ENCODE data around the gene KBTBD13. TPM values are rescaled to one million over a fixed set of nuclear protein-coding genes. Genes with fewer than 3 reads are reported as not detected.

Gene KBTBD13
- total RNA-seq, 1 experiment from 2014 or later, result not detected

- Histone ChIP-seq H3K9me3 (ENCODE audit: low read length) (no peaks in the 10 kb centered on the region), H3K4me2 (ENCODE audit: low read length) (no peak overlapping the region), H3K9me2 (replicated peaks; ENCODE audit: low read length) (no peaks in the 10 kb centered on the region), H3K27me3 (ENCODE audit: low read length) (no peaks in the 10 kb centered on the region), H4K20me1 (ENCODE audit: low read length) (no peaks in the 10 kb centered on the region), H3K36me3 (ENCODE audit: low read depth, low read length) (no peaks in the 10 kb centered on the region), H3K27ac (ENCODE audit: low read length) (no peak overlapping the region), H3F3A (ENCODE audit: low read length, unreplicated experiment) (no peaks in the 10 kb centered on the region), H3K9ac (ENCODE audit: low read length) (no peak overlapping the region), H2AFZ (ENCODE audit: low read length) (no peak overlapping the region), H3K4me3 (ENCODE audit: low read length) (no peak overlapping the region), H3K4me1 (ENCODE audit: insufficient read depth, low read length) (peaks cover 7% of the 10 kb centered on the region; the same call in 1 of the 2 replicates), H3K79me2 (ENCODE audit: low read length) (no peaks in the 10 kb centered on the region)
- DNase-seq (no peak), ATAC-seq (no peak)
- intact Hi-C loops (cut with micrococcal nuclease), result loop anchor here (10.0 kb wide), 1 partner anchor 225 kb away; no protein-coding TSS in a partner anchor
- TF ChIP-seq EZH2phosphoT487 (IDR thresholded peaks at IDR 0.05; ENCODE audit: borderline replicate concordance, low read length) (no peak), CTCF (conservative IDR thresholded peaks at IDR 0.05; ENCODE audit: low read depth, low read length) (no peak), EZH2 (IDR thresholded peaks at IDR 0.05; ENCODE audit: low read length, unreplicated experiment) (no peak)
- ChIA-PET POLR2A (ENCODE audit: unreplicated experiment) (no interaction called here), CTCF (no interaction called here)
- no TSS peak for BruUV-seq (replicated peaks)
Observed at GRCh38 chr15:65050270-65050669, 26.3 kb upstream of the KBTBD13 start.

- Histone ChIP-seq H3K4me2 (ENCODE audit: low read length) (no peak overlapping the region), H3K79me2 (ENCODE audit: low read length) (no peaks in the 10 kb centered on the region), H3K4me1 (ENCODE audit: insufficient read depth, low read length) (peaks cover 12% of the 10 kb centered on the region; the same call in 1 of the 2 replicates), H3K9ac (ENCODE audit: low read length) (no peak overlapping the region), H3K27me3 (ENCODE audit: low read length) (no peaks in the 10 kb centered on the region), H3F3A (ENCODE audit: low read length, unreplicated experiment) (no peaks in the 10 kb centered on the region), H3K4me3 (ENCODE audit: low read length) (no peak overlapping the region), H3K9me2 (replicated peaks; ENCODE audit: low read length) (no peaks in the 10 kb centered on the region), H4K20me1 (ENCODE audit: low read length) (no peaks in the 10 kb centered on the region), H2AFZ (ENCODE audit: low read length) (no peak overlapping the region), H3K9me3 (ENCODE audit: low read length) (no peaks in the 10 kb centered on the region), H3K27ac (ENCODE audit: low read length) (no peak overlapping the region), H3K36me3 (ENCODE audit: low read depth, low read length) (no peaks in the 10 kb centered on the region)
- DNase-seq (no peak), ATAC-seq (no peak)
- no TSS peak for BruUV-seq (replicated peaks)
- ChIA-PET POLR2A (ENCODE audit: unreplicated experiment) (no interaction called here), CTCF (no interaction called here)
- no peak for TF ChIP-seq EZH2phosphoT487 (IDR thresholded peaks at IDR 0.05; ENCODE audit: borderline replicate concordance, low read length)
- no peak for TF ChIP-seq CTCF (conservative IDR thresholded peaks at IDR 0.05; ENCODE audit: low read depth, low read length)
- TF ChIP-seq EZH2 (IDR thresholded peaks at IDR 0.05; ENCODE audit: low read length, unreplicated experiment), result no peak
- intact Hi-C loops (cut with micrococcal nuclease), result loop anchor here (10.0 kb wide), 1 partner anchor 224 kb away; no protein-coding TSS in a partner anchor
Observed at GRCh38 chr15:65051266-65051665, 25.3 kb upstream of the KBTBD13 start.

- Histone ChIP-seq H3K27me3 (ENCODE audit: low read length) (no peaks in the 10 kb centered on the region), H3K9ac (ENCODE audit: low read length) (no peak overlapping the region), H3F3A (ENCODE audit: low read length, unreplicated experiment) (no peaks in the 10 kb centered on the region), H3K4me1 (ENCODE audit: insufficient read depth, low read length) (peaks cover 23% of the 10 kb centered on the region), H3K36me3 (ENCODE audit: low read depth, low read length) (no peaks in the 10 kb centered on the region), H3K9me2 (replicated peaks; ENCODE audit: low read length) (no peaks in the 10 kb centered on the region), H2AFZ (ENCODE audit: low read length) (no peak overlapping the region), H3K27ac (ENCODE audit: low read length) (no peak overlapping the region), H3K4me3 (ENCODE audit: low read length) (no peak overlapping the region), H4K20me1 (ENCODE audit: low read length) (no peaks in the 10 kb centered on the region), H3K9me3 (ENCODE audit: low read length) (no peaks in the 10 kb centered on the region), H3K79me2 (ENCODE audit: low read length) (no peaks in the 10 kb centered on the region), H3K4me2 (ENCODE audit: low read length) (no peak overlapping the region)
- BruUV-seq (replicated peaks), result no TSS peak
- ChIA-PET POLR2A (ENCODE audit: unreplicated experiment) (no interaction called here), CTCF (no interaction called here)
- intact Hi-C loops (cut with micrococcal nuclease), result loop anchor here (10.0 kb wide), 1 partner anchor 222 kb away; no protein-coding TSS in a partner anchor
- DNase-seq (no peak), ATAC-seq (no peak)
- TF ChIP-seq CTCF (conservative IDR thresholded peaks at IDR 0.05; ENCODE audit: low read depth, low read length) (no peak), EZH2phosphoT487 (IDR thresholded peaks at IDR 0.05; ENCODE audit: borderline replicate concordance, low read length) (no peak), EZH2 (IDR thresholded peaks at IDR 0.05; ENCODE audit: low read length, unreplicated experiment) (no peak)
Observed at GRCh38 chr15:65052956-65053355, 23.6 kb upstream of the KBTBD13 start.
